HG03064 (cell line): ENCODE data around the gene ARPC5.
"Not testable (repeated sequence)": the region's sequence is repeated elsewhere in the genome, so short reads cannot be mapped to it uniquely, and the experiment has no call there.

Experiments used
- ATAC-seq: cut with Tn5 transposase; IDR thresholded peaks from one replicate; pipeline ENCODE4 v1.9.1; 2021; ENCODE audit warnings: low read depth; ENCODE audit not compliant: unreplicated experiment

Gene ARPC5

GRCh38 chr1:183612975-183613374 is 22.6 kb downstream of the ARPC5 start:
- not testable (repeated sequence) for ATAC-seq

- ATAC-seq, result no peak
These were observed 23.2 kb downstream of the ARPC5 start for GRCh38 chr1:183612407-183612806.

GRCh38 chr1:183611021-183611420 is 24.6 kb downstream of the ARPC5 start:
- ATAC-seq, result no peak

- no peak for ATAC-seq
These were observed 25.7 kb downstream of the ARPC5 start for GRCh38 chr1:183609759-183610452.

- ATAC-seq, result peak; percentile 49
These were observed 26.3 kb downstream of the ARPC5 start for GRCh38 chr1:183609313-183609712.

GRCh38 chr1:183607322-183607980 is 28.1 kb downstream of the ARPC5 start:
- ATAC-seq, result peak; percentile 44

GRCh38 chr1:183605904-183606303 is 29.7 kb downstream of the ARPC5 start:
- no peak for ATAC-seq

GRCh38 chr1:183604815-183605214 is 30.8 kb downstream of the ARPC5 start:
- ATAC-seq, result no peak

- ATAC-seq, result no peak
These were observed 31.4 kb downstream of the ARPC5 start for GRCh38 chr1:183604038-183604808.

GRCh38 chr1:183602510-183602909 is 33.1 kb downstream of the ARPC5 start:
- no peak for ATAC-seq

- no peak for ATAC-seq
These were observed 34.9 kb downstream of the ARPC5 start for GRCh38 chr1:183600634-183601033.

- ATAC-seq, result no peak
These were observed 35.4 kb downstream of the ARPC5 start for GRCh38 chr1:183600136-183600535.

GRCh38 chr1:183598386-183598785 is 37.2 kb downstream of the ARPC5 start:
- peak; percentile 77 for ATAC-seq

- no peak for ATAC-seq
These were observed 37.8 kb downstream of the ARPC5 start for GRCh38 chr1:183597656-183598347.

- no peak for ATAC-seq
These were observed 39.1 kb downstream of the ARPC5 start for GRCh38 chr1:183596500-183596899.

GRCh38 chr1:183595537-183595936 is 40.0 kb downstream of the ARPC5 start:
- ATAC-seq, result no peak

GRCh38 chr1:183593356-183593755 is 42.2 kb downstream of the ARPC5 start:
- peak; percentile 53 for ATAC-seq

- ATAC-seq, result no peak
These were observed 42.9 kb downstream of the ARPC5 start for GRCh38 chr1:183592733-183593132.

GRCh38 chr1:183590244-183591191 is 45.1 kb downstream of the ARPC5 start, which contains the start of gene NCF2:
TSS of gene NCF2 (minus strand) at chr1:183590459. CDS start at chr1:183590329, 130 bp downstream.
- ATAC-seq, result peak; percentile 65

- peak; percentile 28 for ATAC-seq
These were observed 45.7 kb downstream of the ARPC5 start for GRCh38 chr1:183589874-183590243.
